Measurements from ENCODE around the gene LYRM1.
"Not testable (repeated sequence)": the region's sequence is repeated elsewhere in the genome, so short reads cannot be mapped to it uniquely, and the experiment has no call there.

The LYRM1 gene

GRCh38 chr16:20973201-20973600 is 72.6 kb downstream of the LYRM1 start:
- DNase-seq (ENCODE audit: low spot score) = not testable (repeated sequence)
